HL-60/S4 treated with retinoic acid at 250 ng/mL for 4 days and 3 days (cell line): Measurements from ENCODE around the gene SOBP.

Source experiments
- in situ Hi-C: fragments of 300-500 bp; cut with MboI; formaldehyde crosslinking; loops from 2 replicates; pipeline ENCODE4 v1.7.0; 2022; ENCODE audit warnings: low sequenced_read_pairs

SOBP gene

GRCh38 chr6:107634324-107635056 lies 144.6 kb downstream of the SOBP start:
- in situ Hi-C loops, result no loop called here

GRCh38 chr6:107635057-107635515 lies 145.2 kb downstream of the SOBP start:
- in situ Hi-C loops, result no loop called here

DNA sequence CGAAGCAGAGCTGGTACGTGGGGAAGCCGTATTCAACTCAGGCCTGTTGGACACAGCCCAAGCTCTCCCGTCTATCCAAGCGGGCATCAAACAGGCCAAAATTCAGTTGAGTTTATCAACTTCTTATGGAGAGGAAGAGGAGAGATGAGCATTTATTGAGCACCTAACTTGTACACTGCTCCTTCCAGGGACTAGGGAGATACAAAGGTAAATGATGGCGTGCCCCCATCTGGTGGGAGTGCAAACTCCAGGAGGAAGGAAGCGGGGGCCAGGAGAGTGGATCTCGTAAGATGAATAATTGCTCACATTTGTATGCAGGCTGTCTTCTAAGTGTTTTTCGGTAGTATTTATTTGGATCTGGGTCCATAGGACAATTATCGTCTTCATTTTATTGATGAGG lies 146.6 kb downstream of the SOBP start:
- in situ Hi-C loops, result no loop called here

DNA sequence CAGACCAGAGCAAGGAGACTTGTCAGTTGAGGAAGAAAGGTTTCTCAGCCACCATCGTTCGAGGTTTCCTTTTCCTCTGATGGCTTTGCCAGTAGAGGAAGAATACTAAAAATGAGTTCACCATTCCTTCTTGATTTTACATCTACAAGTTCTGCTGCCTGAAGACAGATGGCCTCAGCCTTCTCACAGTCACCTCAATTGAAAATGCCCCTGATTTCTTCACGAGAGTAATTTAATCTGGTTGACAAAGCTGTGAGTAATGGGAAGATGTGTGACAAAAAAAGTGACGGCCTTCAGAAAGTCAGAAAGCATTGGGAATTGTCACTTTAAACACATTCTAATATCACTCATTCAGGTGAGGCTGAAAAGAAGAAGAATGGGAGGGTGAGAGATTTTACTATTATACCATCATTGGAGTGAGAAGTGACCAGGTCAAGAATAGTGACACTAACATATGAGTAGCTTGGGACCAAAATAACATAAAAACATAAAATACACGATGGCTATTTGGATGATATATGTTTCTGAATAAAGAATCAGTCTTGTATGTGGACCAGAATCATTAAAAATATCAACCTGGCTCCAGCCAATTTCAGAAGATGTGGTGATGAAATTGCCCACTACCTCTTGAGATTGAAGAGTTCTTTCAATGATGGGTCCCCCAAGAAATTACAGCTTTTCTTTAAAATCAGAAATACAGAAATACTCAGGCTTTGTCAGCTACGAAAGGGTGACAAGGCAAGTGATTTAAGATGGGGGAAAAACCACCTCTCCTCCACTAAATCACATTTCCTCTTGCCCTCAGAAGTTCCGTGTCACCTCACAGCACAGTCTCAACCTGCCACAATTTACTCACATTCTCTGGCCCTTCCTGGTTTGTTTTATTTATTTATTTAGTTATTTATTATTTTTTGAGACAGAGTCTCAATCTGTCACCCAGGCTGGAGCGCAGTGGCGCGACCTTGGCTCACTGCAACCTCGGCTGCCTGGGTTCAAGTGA lies 147.7 kb downstream of the SOBP start:
- in situ Hi-C loops, result no loop called here

GRCh38 chr6:107638493-107638892 lies 148.6 kb downstream of the SOBP start:
- in situ Hi-C loops, result no loop called here

DNA sequence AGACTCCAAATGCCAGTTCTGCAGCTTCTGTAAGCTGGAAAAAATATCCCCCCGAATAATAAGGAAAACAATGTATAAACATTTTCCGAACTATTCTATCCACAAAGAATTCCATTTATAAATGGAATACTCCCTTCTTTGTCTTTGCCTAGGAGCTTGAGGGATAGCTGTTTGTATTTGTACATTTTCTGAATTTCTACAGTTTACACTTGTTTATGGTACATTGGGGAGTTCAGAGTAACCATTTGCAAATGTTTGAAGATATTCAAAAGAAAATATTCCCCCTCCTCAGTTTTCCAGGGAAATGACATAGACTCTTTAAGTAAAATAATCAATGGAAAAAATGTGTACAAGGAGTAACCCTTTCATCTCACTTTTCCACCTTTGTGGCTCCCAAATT lies 149.6 kb downstream of the SOBP start:
- in situ Hi-C loops, result no loop called here

DNA sequence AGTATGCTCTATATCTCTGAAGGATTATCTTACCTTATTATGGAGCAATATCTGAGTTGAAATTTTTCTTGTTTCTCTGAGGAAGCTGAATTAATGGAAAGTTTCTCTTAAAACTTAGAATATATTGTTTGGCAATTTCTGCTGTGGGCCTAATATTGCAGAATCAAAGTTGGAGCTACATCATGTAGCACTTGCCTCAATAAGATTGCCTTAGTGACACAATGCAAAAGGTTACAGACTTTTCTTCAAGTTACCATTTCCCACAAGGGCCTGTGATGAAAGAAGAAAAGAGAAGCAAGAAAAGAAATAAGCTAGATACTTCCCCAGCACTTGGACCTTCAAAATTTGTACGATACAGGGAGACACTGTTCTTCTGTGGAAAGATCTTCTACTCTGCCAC lies 151.2 kb downstream of the SOBP start:
- in situ Hi-C loops, result no loop called here

GRCh38 chr6:107641500-107641941 lies 151.6 kb downstream of the SOBP start:
- in situ Hi-C loops, result no loop called here

- in situ Hi-C loops, result no loop called here
Measured at GRCh38 chr6:107642095-107642860, 152.4 kb downstream of the SOBP start.

DNA sequence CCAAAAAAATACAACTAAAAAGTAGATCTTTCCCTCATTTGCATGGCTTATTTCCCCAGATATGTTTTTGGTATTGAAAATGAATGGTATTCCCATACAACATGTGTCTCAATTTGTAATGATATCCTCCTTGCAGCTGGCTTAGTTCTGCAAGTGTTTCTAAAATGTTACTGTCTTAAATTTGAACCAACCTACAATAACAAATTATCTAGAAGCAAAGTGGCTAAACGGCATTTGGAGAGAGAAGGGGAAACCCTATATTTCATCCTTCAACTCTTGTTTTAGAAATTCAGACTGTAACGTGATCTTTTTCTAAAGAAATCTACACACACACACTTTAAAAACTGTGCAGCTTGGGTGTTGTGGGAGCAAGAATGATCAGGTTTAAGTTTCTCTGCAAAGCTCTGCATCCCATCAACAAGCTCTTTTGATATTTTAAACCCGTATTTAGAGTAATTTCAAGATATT lies 153.0 kb downstream of the SOBP start:
- in situ Hi-C loops, result no loop called here

- in situ Hi-C loops, result no loop called here
Measured at GRCh38 chr6:107644513-107644912, 154.6 kb downstream of the SOBP start.

DNA sequence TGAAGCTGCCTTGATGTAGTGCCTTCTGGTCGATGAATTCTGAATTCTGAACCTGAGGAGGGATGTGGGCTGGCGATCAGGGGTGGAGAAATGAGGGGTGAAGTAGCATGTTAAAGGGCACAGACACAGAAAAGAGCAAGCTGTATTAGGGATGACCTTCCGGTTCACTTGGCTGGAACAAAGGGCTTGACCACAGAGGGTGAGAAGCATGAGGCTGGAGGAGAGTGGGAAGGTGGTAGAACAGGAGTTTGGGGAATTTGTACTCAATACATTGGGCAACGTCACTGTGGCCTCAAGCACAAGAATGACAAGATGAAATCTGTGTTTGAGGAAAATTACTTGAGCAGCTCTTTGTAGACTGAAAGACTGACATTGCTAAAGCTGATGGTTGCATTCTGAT lies 155.8 kb downstream of the SOBP start:
- in situ Hi-C loops, result no loop called here

DNA sequence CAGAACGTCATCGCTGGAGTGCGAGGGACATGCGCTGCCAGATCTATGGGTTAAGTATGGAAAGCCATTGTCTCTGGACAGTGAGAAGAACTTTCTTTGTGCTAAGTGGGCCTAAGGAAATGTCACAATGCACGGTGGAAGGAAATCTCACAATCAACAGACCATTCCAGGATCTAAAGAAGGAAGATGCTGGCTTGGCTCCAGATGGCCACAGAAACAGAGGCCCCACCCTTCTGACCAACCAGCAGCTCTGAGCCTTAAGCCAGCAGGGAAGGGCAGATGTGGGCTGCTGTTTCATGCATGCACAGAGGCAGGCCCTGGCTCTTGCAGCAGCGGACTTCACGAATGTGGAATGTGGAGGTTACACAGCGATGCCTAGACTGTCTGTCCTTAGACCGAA lies 156.3 kb downstream of the SOBP start:
- in situ Hi-C loops, result no loop called here

- in situ Hi-C loops, result no loop called here
Measured at GRCh38 chr6:107646776-107647438, 157.0 kb downstream of the SOBP start.

GRCh38 chr6:107647439-107647948 lies 157.6 kb downstream of the SOBP start:
- in situ Hi-C loops, result no loop called here

GRCh38 chr6:107648983-107649382 lies 159.1 kb downstream of the SOBP start:
- in situ Hi-C loops, result no loop called here

DNA sequence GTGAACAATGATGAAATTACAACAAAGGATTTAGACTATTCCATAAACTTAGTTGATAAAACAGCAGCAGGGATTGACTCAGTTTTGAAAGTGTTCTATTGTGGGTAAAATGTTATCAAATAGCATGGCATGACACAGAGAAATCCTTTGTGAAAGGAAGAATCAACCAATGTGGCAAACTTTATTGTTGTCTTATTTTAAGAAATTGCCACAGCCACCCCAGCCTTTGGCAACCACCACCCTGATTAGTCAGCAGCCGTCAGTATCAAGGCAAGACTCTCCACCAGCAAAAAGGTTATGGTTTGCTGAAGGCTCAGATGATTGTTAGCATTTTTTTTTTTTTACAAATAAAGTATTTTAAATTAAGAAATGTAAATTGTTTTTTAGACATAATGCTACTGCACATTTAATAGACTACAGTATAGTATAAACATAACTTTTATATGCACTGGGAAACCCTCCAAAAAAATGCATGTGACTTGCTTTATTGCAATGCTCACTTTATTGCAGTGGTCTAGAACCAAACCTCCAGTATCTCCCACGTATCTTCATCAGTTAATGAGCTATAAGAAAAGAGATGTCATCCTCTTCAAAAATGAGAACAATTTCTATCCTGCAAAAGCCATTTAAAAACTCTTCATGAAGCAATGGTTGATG lies 162.7 kb downstream of the SOBP start:
- in situ Hi-C loops, result no loop called here

GRCh38 chr6:107653183-107653580 lies 163.3 kb downstream of the SOBP start:
- in situ Hi-C loops, result no loop called here

GRCh38 chr6:107653861-107654394 lies 164.0 kb downstream of the SOBP start:
- in situ Hi-C loops, result no loop called here
